Cardiac fibroblast (primary cell): ENCODE data around the gene FOSL1.

ENCODE experiments used
- DNase-seq, 2 donors: peaks; one replicate each; pipeline versions ENCODE4 v3.0.0 to v3.0.0-alpha.2; 2010; ENCODE audit warnings: low read depth in 2 of 2
- H3K4me3 ChIP-seq, 2 donors: replicated peaks in 1 of 2; 1 replicate in 1 of 2; 2 replicates in 1 of 2; pipeline ENCODE4 v1.5.1; 2011; ENCODE audit warnings: low read depth in 2 of 2, low read length in 2 of 2, mild to moderate bottlenecking in 2 of 2, moderate library complexity in 1 of 2
- CTCF ChIP-seq: IDR thresholded peaks from one replicate; pipeline ENCODE4 v1.5.1; 2011; ENCODE audit warnings: low read depth, mild to moderate bottlenecking, low read length, inconsistent platforms

The FOSL1 gene

GRCh38 chr11:65921033-65921555, 20.9 kb upstream of the FOSL1 start:
- no peak for TF ChIP-seq CTCF
- DNase-seq, result no peak
- H3K4me3 ChIP-seq, result peak overlapping the region; percentile 80 to 86

DNA sequence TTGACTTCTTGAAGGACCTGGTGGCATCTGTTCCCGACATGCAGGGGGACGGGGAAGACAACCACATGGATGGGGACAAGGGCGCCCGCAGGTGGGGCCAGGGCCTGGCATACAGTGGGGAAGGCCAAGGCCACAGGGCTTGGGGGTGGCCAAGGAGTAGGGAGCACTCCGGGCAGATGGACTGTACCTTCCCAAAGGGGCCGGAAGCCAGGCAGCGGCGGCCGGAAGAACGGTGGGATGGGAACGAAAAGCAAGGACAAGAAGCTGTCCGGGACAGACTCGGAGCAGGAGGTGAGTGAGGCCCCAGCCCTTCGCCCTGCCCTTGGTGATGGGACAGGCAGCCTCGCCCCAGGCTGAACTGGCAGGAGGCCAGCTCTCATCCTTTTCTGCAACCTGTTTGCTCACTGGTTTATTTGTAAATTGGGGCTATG, 20.2 kb upstream of the FOSL1 start:
- H3K4me3 ChIP-seq, result peak overlapping the region; percentile 80 to 86
- no peak for TF ChIP-seq CTCF
- no peak for DNase-seq

GRCh38 chr11:65919573-65920371, 19.6 kb upstream of the FOSL1 start:
- TF ChIP-seq CTCF, result no peak
- DNase-seq, result no peak
- peak overlapping the region; percentile 80 to 86 for H3K4me3 ChIP-seq

DNA sequence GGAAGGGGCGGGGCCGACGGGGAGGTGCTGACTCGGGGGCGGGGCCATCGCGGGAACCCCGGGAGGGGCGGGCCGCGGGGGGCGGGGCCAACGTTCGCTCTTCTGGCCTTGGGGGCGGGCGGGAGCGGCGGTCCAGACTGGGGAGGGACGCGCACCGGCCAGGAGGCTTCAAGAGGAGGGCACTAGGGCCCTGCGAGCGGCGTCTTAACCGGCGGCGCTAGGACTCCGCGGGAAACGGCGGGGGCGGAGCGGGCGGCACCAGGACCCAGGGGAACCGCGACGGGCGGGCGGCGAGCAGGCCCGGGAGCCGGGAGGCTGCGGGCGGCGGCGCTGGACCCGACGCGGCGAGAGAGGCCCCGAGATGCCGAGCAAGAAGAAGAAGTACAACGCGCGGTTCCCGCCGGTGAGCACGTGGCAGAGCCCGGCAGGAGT, 19.0 kb upstream of the FOSL1 start, which contains the start of gene DRAP1:
Gene DRAP1 (plus strand): TSS at position 286 of the 432 bp plus-strand sequence. CDS start 76 bp downstream, at position 362.
- no peak for TF ChIP-seq CTCF
- H3K4me3 ChIP-seq, result peak within 1 kb of the TSS; percentile 88 to 91
- DNase-seq, result peak; percentile 99

DNA sequence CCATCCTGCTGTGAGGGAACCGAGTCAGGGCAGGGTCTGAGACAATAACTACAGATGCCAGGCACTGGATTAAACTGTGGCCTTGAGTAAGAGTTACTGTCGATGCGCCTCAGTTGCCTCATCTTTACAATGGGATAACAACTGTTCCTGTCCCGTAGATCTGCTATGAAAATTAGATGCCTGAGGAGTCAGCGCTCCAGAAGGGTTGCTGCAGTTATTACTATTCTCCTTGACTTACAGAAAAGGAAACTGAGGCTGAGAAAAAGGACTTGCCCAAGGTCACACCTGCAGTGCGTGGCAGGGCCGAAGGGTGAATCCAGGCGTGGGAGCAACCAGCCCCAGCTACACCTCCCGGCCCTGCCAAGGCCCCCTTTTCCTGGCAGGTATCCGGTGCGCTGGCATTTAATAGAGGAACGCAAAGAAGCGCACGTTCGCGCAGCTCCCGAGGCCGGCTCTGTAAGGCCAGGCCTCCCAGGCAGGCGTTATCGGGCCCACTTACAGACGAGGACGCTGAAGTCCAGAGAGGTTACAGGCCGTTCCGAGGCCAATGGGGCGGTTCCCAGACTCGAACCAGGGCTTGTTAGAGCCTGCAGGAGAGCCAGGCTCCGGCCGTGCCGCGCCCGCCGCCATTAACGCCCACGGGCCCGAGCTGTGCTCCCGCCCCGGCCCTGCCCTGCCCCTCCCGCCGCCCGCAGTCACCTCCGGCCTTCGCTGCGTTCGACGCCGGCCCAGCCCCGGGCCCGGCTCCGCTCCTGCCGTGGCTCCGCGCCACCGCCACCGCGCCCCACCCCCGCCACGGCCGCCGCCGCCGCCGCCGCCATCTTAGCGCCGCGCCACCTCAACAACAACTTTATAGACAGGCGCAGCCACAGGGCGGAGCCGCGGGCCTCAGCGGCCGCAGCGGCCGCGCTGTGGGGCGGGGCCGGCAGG, 18.3 kb upstream of the FOSL1 start, which contains the start of gene C11orf68:
Gene C11orf68 (minus strand): TSS at position 852 of the 930 bp plus-strand sequence. CDS start 31 bp downstream, at position 821.
- no peak for TF ChIP-seq CTCF
- peak; percentile 42 to 47 for DNase-seq
- peak within 1 kb of the TSS; percentile 88 to 91 for H3K4me3 ChIP-seq

DNA sequence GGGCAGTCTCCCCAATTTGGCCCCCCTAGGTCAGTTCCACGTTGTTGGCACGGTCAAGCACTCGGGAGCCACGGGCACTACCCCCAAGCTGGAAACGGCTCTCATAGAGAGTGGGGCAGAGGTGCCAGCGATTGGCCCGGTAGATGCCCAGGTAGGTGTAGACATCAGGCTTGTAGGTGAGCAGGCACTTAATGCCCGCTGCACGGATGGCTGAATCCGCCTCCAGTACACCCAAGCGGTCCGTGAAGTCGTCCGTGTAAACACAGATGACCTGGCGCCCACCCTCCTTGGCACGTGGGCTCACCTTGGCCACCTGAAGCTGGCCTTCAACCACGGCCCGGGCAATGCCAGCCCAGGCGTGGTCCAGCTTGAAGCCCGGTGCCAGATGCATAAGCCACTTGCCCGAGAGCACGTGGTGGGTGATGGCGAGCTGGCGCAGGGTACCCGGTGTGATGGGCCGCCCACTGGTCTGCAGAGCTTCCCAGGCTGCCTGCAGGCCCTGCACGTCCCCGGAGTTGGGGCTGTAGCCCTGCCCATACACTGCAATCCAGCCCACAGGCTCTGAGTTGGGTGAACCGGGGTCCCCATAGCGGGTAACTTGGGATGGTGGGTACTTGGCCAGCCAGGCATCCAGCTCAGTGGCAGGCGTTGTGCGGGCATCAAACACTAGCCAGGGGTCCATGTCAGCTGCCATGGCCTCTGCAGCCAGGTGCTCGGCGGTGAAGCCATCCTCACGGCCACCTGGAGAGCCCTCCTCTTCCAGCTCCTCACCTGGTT, 17.4 kb upstream of the FOSL1 start:
- no peak for TF ChIP-seq CTCF
- peak overlapping the region; percentile 88 to 91 for H3K4me3 ChIP-seq
- no peak for DNase-seq
